ENCODE measurements around the gene ITCH. TPM values are rescaled to one million over a fixed set of nuclear protein-coding genes. Genes with fewer than 3 reads are reported as not detected.
A peak's percentile ranks its signal among the peaks of the same experiment; 100 is the strongest.

Gene ITCH
- total RNA-seq, 4 donors from 2014 or later, result 50.3 to 64.3 (median 52.8) TPM

GRCh38 chr20:34458631-34459030 lies 95.6 kb downstream of the ITCH start:
- no peaks in the 10 kb centered on the region for H3K9me3 ChIP-seq
- WGBS, result 45% methylated on average over 3 of the region's 3 CpGs
- H3K4me3 ChIP-seq, result no peak overlapping the region
- H3K36me3 ChIP-seq, result peaks cover 18 to 75% (median 39%) of the 10 kb centered on the region in 4 donors
- DNase-seq (ENCODE audit: extremely low spot score), result no peak
- intact Hi-C loops (cut with DNase I), result no loop called here
- no peak overlapping the region for H3K27ac ChIP-seq (replicated peaks in 1 of 4)
- no peaks in the 10 kb centered on the region for H3K27me3 ChIP-seq
- peaks cover 0 to 17% (median 12%) of the 10 kb centered on the region in 4 donors for H3K4me1 ChIP-seq
- TF ChIP-seq POLR2AphosphoS5 (IDR thresholded peaks at IDR 0.05), result no peak

GRCh38 chr20:34459209-34459897 lies 96.3 kb downstream of the ITCH start:
- H3K9me3 ChIP-seq, result no peaks in the 10 kb centered on the region
- no peak overlapping the region for H3K27ac ChIP-seq (replicated peaks in 1 of 4)
- H3K27me3 ChIP-seq, result no peaks in the 10 kb centered on the region
- peaks cover 0 to 15% (median 11%) of the 10 kb centered on the region in 4 donors for H3K4me1 ChIP-seq
- intact Hi-C loops (cut with DNase I), result no loop called here
- peaks cover 23 to 82% (median 46%) of the 10 kb centered on the region in 4 donors for H3K36me3 ChIP-seq
- no peak for TF ChIP-seq EP300 (IDR thresholded peaks at IDR 0.05)
- TF ChIP-seq CTCF (IDR thresholded peaks at IDR 0.05), result no peak
- no peak for TF ChIP-seq POLR2A (IDR thresholded peaks at IDR 0.05; ENCODE audit: low read depth)
- TF ChIP-seq POLR2AphosphoS5 (IDR thresholded peaks at IDR 0.05), result no peak
- 92% methylated on average over 5 of the region's 5 CpGs for WGBS
- no peak overlapping the region for H3K4me3 ChIP-seq
- no peak for DNase-seq (ENCODE audit: extremely low spot score)

DNA sequence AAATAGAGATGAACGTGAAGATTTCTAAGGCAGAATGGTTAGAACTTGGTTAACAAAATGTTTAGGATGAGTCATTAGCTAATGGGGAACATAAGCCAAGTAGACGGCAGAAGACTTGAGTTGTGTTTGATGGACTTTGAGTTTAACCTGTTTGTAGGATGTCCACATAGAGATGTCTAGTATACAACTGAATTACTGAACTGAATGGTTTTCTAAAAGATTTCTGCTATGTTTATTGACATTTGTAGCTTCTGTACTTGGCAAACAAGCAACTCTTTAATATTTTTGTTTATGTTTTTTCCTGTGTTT lies 98.7 kb downstream of the ITCH start:
- TF ChIP-seq POLR2AphosphoS5 (IDR thresholded peaks at IDR 0.05) (no peak), POLR2A (IDR thresholded peaks at IDR 0.05; ENCODE audit: low read depth) (no peak), EP300 (IDR thresholded peaks at IDR 0.05) (no peak), CTCF (IDR thresholded peaks at IDR 0.05) (no peak)
- peaks cover 26 to 80% (median 49%) of the 10 kb centered on the region in 4 donors for H3K36me3 ChIP-seq
- no peak overlapping the region for H3K27ac ChIP-seq (replicated peaks in 1 of 4)
- peaks cover 0 to 15% (median 11%) of the 10 kb centered on the region in 4 donors for H3K4me1 ChIP-seq
- DNase-seq (ENCODE audit: extremely low spot score), result no peak
- intact Hi-C loops (cut with DNase I), result no loop called here
- no peak overlapping the region for H3K4me3 ChIP-seq
- WGBS, result 62% methylated on average over 2 of the region's 2 CpGs
- H3K27me3 ChIP-seq, result no peaks in the 10 kb centered on the region
- no peaks in the 10 kb centered on the region for H3K9me3 ChIP-seq

- H3K9me3 ChIP-seq, result no peaks in the 10 kb centered on the region
- no peak overlapping the region for H3K27ac ChIP-seq (replicated peaks in 1 of 4)
- intact Hi-C loops (cut with DNase I), result no loop called here
- WGBS, result 76% methylated on average over 1 of the region's 1 CpG
- no peak for TF ChIP-seq POLR2AphosphoS5 (IDR thresholded peaks at IDR 0.05)
- no peak for TF ChIP-seq EP300 (IDR thresholded peaks at IDR 0.05)
- TF ChIP-seq POLR2A (IDR thresholded peaks at IDR 0.05; ENCODE audit: low read depth), result no peak
- no peak for TF ChIP-seq CTCF (IDR thresholded peaks at IDR 0.05)
- DNase-seq (ENCODE audit: extremely low spot score), result no peak
- no peaks in the 10 kb centered on the region for H3K27me3 ChIP-seq
- peaks cover 11 to 15% (median 14%) of the 10 kb centered on the region in 4 donors for H3K4me1 ChIP-seq
- H3K4me3 ChIP-seq, result no peak overlapping the region
- peaks cover 11 to 64% (median 32%) of the 10 kb centered on the region in 4 donors for H3K36me3 ChIP-seq
These were observed 105.9 kb downstream of the ITCH start for GRCh38 chr20:34468951-34469350.

DNA sequence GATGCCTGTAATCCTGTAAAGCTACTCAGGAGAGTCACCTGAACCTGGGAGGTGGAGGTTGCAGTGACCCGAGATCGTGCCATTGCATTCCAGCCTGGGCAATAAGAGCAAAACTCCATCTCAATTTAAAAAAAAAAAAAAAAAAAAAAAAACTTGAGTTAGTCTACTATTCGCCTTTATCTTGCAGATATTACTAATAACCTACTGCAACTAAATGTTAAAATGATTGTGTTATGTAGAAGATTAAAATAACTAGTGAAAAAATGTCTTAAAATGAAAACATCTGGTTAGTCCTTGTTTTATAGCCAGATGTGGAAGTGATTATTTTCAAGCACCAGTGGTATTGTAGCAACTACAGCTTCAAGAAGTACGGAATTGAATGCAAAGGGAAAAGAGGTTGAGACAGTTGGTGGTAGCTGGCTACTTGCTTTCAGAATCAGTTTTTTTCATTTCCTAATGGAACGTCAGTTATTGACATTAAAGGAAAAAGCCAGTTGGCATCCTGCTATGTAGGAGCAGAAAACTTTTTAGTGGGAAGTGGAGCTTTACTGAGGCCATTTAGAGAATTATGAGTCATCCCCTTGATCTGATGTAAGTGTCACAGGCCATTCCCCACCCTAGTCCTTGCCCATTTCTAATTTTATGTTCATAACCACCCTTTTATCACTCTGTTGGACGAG lies 109.3 kb downstream of the ITCH start:
- H3K27ac ChIP-seq (replicated peaks in 1 of 4), result peak overlapping the region in 1 of 4 donors; percentile 14
- no peaks in the 10 kb centered on the region for H3K9me3 ChIP-seq
- no peaks in the 10 kb centered on the region for H3K27me3 ChIP-seq
- intact Hi-C loops (cut with DNase I), result no loop called here
- peaks cover 3 to 62% (median 19%) of the 10 kb centered on the region in 4 donors for H3K36me3 ChIP-seq
- DNase-seq (ENCODE audit: extremely low spot score), result no peak
- H3K4me3 ChIP-seq, result no peak overlapping the region
- no peak for TF ChIP-seq EP300 (IDR thresholded peaks at IDR 0.05)
- TF ChIP-seq CTCF (IDR thresholded peaks at IDR 0.05), result no peak
- no peak for TF ChIP-seq POLR2AphosphoS5 (IDR thresholded peaks at IDR 0.05)
- no peak for TF ChIP-seq POLR2A (IDR thresholded peaks at IDR 0.05; ENCODE audit: low read depth)
- WGBS, result 65% methylated on average over 6 of the region's 6 CpGs
- H3K4me1 ChIP-seq, result peaks cover 15 to 25% (median 24%) of the 10 kb centered on the region in 4 donors
